ENCODE results near the gene CYP26A1. TPM values are rescaled to one million over a fixed set of nuclear protein-coding genes. Genes with fewer than 3 reads are reported as not detected.

Gene CYP26A1
- total RNA-seq, 1 donor: not detected

GRCh38 chr10:93103953-93104352 is 30.3 kb downstream of the CYP26A1 start:
- no peak overlapping the region for H3K4me3 ChIP-seq (ENCODE audit: insufficient read depth, low read length)
- no peak for TF ChIP-seq CTCF (IDR thresholded peaks at IDR 0.05; ENCODE audit: extremely low read depth, low read depth, low read length)
- H2AFZ ChIP-seq (ENCODE audit: low read length): no peak overlapping the region

GRCh38 chr10:93106631-93107072 is 33.0 kb downstream of the CYP26A1 start:
- no peak overlapping the region for H3K4me2 ChIP-seq (ENCODE audit: insufficient read depth, low read length)
- no peaks in the 10 kb centered on the region for H3K36me3 ChIP-seq (ENCODE audit: insufficient read depth, low read length)
- no peak for TF ChIP-seq CTCF (IDR thresholded peaks at IDR 0.05; ENCODE audit: extremely low read depth, low read depth, low read length)
- no peaks in the 10 kb centered on the region for H3K79me2 ChIP-seq (ENCODE audit: insufficient read depth, low read length)
- H4K20me1 ChIP-seq (ENCODE audit: insufficient read depth, low read length): no peaks in the 10 kb centered on the region
- no peaks in the 10 kb centered on the region for H3K9me3 ChIP-seq (ENCODE audit: low read depth, low read length)
- no peak overlapping the region for H3K27ac ChIP-seq (ENCODE audit: low read depth, low read length)
- DNase-seq (ENCODE audit: insufficient read length, low spot score, missing footprints): no peak
- H3K4me3 ChIP-seq (ENCODE audit: insufficient read depth, low read length): no peak overlapping the region
- H2AFZ ChIP-seq (ENCODE audit: low read length): no peak overlapping the region
- H3K4me1 ChIP-seq (ENCODE audit: insufficient read depth, low read length): no peaks in the 10 kb centered on the region
- H3K27me3 ChIP-seq (ENCODE audit: insufficient read depth, low read length): no peaks in the 10 kb centered on the region

More at GRCh38 chr10:93103953-93104352, 30.3 kb downstream of the CYP26A1 start:
- Histone ChIP-seq H3K27me3 (ENCODE audit: insufficient read depth, low read length) (no peaks in the 10 kb centered on the region), H3K4me1 (ENCODE audit: insufficient read depth, low read length) (no peaks in the 10 kb centered on the region), H3K36me3 (ENCODE audit: insufficient read depth, low read length) (no peaks in the 10 kb centered on the region), H3K4me2 (ENCODE audit: insufficient read depth, low read length) (no peak overlapping the region), H3K9me3 (ENCODE audit: low read depth, low read length) (no peaks in the 10 kb centered on the region), H3K79me2 (ENCODE audit: insufficient read depth, low read length) (no peaks in the 10 kb centered on the region), H3K27ac (ENCODE audit: low read depth, low read length) (no peak overlapping the region), H4K20me1 (ENCODE audit: insufficient read depth, low read length) (no peaks in the 10 kb centered on the region)
- no peak for DNase-seq (ENCODE audit: insufficient read length, low spot score, missing footprints)

- TF ChIP-seq CTCF (IDR thresholded peaks at IDR 0.05; ENCODE audit: extremely low read depth, low read depth, low read length): no peak
- Histone ChIP-seq H3K4me1 (ENCODE audit: insufficient read depth, low read length) (no peaks in the 10 kb centered on the region), H3K4me2 (ENCODE audit: insufficient read depth, low read length) (no peak overlapping the region), H3K9me3 (ENCODE audit: low read depth, low read length) (no peaks in the 10 kb centered on the region), H3K27me3 (ENCODE audit: insufficient read depth, low read length) (peaks cover 10% of the 10 kb centered on the region), H3K27ac (ENCODE audit: low read depth, low read length) (no peak overlapping the region), H4K20me1 (ENCODE audit: insufficient read depth, low read length) (no peaks in the 10 kb centered on the region), H3K4me3 (ENCODE audit: insufficient read depth, low read length) (no peak overlapping the region), H3K36me3 (ENCODE audit: insufficient read depth, low read length) (no peaks in the 10 kb centered on the region), H2AFZ (ENCODE audit: low read length) (no peak overlapping the region), H3K79me2 (ENCODE audit: insufficient read depth, low read length) (no peaks in the 10 kb centered on the region)
- DNase-seq (ENCODE audit: insufficient read length, low spot score, missing footprints): no peak
These were observed 36.9 kb downstream of the CYP26A1 start for GRCh38 chr10:93110472-93111146.

GRCh38 chr10:93113042-93113441 is 39.3 kb downstream of the CYP26A1 start:
- H3K27me3 ChIP-seq (ENCODE audit: insufficient read depth, low read length): peaks cover 13% of the 10 kb centered on the region
- H3K79me2 ChIP-seq (ENCODE audit: insufficient read depth, low read length): no peaks in the 10 kb centered on the region
- H3K36me3 ChIP-seq (ENCODE audit: insufficient read depth, low read length): no peaks in the 10 kb centered on the region
- H3K9me3 ChIP-seq (ENCODE audit: low read depth, low read length): no peaks in the 10 kb centered on the region
- no peak for TF ChIP-seq CTCF (IDR thresholded peaks at IDR 0.05; ENCODE audit: extremely low read depth, low read depth, low read length)
- H3K4me2 ChIP-seq (ENCODE audit: insufficient read depth, low read length): no peak overlapping the region
- DNase-seq (ENCODE audit: insufficient read length, low spot score, missing footprints): no peak
- H3K4me1 ChIP-seq (ENCODE audit: insufficient read depth, low read length): no peaks in the 10 kb centered on the region
- H3K27ac ChIP-seq (ENCODE audit: low read depth, low read length): no peak overlapping the region
- no peak overlapping the region for H3K4me3 ChIP-seq (ENCODE audit: insufficient read depth, low read length)
- no peaks in the 10 kb centered on the region for H4K20me1 ChIP-seq (ENCODE audit: insufficient read depth, low read length)
- no peak overlapping the region for H2AFZ ChIP-seq (ENCODE audit: low read length)
